Right hindlimb (tissue), 1 donor: ENCODE measurements around the gene NPY1R.

Source experiments
- DNase-seq: peaks from one replicate; pipeline ENCODE4 v3.0.0-alpha.2; 2018

NPY1R gene

GRCh38 chr4:163274861-163275260, 57.5 kb downstream of the NPY1R start:
- DNase-seq: no peak
